GM19238 (cell line): ENCODE data around the gene ASPDH.

ENCODE experiments used
- DNase-seq: peaks from one replicate; pipeline ENCODE4 v3.0.0; 2011; ENCODE audit warnings: low spot score; ENCODE audit not compliant: insufficient read length

The ASPDH gene

DNA sequence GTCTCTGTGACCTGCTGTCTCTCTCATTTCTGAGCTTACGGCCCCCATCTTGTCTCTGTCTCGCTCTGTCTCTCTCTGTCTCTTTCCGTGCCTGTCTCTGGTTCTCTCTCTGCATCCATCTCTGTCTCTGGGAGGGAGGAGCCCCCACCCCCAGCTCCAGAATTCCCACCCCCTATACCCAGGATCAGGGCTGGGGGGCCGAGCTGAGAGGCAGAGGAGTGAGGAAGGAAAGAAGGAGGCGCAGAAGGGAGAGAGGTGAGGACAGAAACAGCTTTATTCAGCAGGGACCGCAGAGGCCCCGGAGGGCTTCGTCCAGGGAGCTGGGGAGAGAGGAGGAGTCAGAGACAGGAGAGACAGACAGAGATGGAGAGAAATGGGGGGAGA is 16.7 kb downstream of the ASPDH start:
- DNase-seq: no peak

- DNase-seq: no peak
Observed at GRCh38 chr19:50496189-50497021, 17.3 kb downstream of the ASPDH start.

DNA sequence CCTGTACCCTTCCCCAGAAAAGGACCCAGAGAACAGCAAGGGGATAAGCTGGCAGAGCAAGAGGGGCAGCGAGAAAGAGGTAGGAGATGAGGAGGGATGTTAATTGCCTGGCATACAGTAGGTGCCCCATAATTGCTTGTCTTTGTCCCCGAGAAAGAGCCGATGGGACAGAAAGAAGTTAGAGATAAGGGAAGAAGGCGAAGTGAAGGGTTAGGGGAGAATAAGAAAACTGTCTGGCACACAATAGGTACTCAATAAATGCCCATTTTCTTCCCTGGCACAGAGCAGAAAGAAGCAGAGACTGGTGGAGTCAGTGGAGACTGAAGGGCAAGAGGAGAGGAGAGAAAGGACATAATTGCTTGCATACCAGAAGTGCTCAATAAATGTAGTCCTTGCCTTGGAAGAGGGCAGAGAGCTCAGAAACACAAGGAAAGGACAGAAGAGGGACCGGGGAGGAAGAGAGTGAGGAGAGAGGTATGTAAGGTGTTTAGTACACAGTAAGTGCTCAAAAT is 18.6 kb downstream of the ASPDH start:
- DNase-seq: no peak

GRCh38 chr19:50494186-50495019 is 19.3 kb downstream of the ASPDH start:
- DNase-seq: no peak

GRCh38 chr19:50493171-50493570 is 20.5 kb downstream of the ASPDH start:
- DNase-seq: no peak

DNA sequence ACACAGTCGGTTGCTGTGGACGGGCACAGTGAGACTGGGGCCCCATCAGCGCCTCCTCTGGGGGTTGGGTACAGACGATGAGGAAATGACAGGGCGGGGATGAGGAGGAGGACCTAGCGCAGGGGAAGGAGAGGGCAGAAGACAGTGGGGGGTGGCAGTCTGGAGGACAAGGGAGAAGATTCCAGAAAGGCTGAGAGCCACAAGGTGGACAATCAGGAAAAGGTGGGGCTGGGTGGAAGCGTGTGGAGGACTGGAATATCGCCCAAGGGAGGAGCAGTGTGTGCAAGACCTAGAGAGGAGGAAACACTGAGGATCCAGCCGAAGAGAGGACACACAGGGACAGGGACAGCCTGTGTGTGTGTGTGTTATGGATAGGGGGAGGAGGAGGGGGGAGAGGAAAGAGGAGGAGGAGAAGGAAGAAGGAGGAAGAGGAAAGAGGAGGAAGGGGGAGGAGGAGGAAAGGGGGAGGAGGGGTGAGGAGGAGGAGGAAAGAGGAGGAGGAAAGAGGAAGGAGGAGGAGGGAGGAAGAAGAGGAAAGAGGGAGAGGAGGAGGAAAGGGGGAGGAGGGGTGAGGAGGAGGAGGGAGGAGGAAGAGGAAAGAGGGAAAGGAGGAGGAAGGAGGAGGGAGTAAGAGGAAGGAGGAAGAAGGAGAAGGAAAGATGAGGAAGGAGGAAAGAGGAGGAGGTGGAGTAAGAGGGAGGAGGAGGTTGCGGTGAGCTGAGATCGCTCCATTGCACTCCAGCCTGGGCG is 21.2 kb downstream of the ASPDH start:
- no peak for DNase-seq

- DNase-seq: no peak
Observed at GRCh38 chr19:50490991-50491472, 22.7 kb downstream of the ASPDH start.

GRCh38 chr19:50490411-50490811 is 23.3 kb downstream of the ASPDH start:
- DNase-seq: no peak

GRCh38 chr19:50489461-50490011 is 24.2 kb downstream of the ASPDH start:
- no peak for DNase-seq

DNA sequence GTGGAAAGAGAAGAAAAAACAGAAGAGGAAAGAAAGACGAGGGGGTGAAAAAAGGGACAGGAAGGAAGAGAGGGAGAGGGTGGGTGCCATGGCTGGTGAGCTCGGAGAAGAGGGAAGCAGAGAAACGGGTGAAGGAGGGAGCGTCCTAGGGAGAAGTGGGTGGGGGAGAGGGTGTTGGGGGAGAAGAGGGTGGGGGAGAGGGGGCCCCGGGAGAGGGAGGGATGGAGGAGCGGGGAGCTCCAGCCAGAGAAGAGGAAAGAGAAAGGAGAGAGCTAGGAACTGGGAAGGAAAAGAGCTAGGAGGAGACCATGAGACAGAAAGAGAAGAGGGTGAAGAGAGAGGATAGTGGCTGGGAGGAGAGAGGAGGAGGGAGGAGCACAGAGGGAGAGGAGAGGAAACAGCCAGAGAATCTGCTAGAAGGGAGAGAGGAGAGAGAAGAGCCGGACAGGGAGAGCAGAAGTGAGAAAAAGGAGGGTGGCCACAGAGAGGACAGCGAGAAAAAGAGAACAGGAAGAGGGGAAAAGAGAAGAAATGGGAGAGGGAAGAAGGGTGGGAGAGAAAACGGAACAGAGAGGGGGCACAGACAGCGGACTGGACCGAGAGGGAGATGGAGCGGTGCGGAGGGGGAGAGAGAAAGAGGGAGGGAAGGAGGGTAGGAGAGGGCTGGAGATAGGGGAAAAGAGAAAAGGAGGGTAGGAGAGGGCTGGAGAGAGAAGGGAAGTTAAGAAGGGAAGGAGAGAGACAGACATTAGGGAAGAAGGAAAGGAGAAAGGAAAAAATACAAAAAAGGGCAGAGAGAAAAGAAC is 25.1 kb downstream of the ASPDH start:
- no peak for DNase-seq

- no peak for DNase-seq
Observed at GRCh38 chr19:50486823-50487515, 26.7 kb downstream of the ASPDH start.

- no peak for DNase-seq
Observed at GRCh38 chr19:50485284-50485955, 28.3 kb downstream of the ASPDH start.

- DNase-seq: no peak
Observed at GRCh38 chr19:50482916-50483315, 30.8 kb downstream of the ASPDH start.

- DNase-seq: no peak
Observed at GRCh38 chr19:50482271-50482855, 31.4 kb downstream of the ASPDH start.

- no peak for DNase-seq
Observed at GRCh38 chr19:50481351-50482149, 32.2 kb downstream of the ASPDH start.

DNA sequence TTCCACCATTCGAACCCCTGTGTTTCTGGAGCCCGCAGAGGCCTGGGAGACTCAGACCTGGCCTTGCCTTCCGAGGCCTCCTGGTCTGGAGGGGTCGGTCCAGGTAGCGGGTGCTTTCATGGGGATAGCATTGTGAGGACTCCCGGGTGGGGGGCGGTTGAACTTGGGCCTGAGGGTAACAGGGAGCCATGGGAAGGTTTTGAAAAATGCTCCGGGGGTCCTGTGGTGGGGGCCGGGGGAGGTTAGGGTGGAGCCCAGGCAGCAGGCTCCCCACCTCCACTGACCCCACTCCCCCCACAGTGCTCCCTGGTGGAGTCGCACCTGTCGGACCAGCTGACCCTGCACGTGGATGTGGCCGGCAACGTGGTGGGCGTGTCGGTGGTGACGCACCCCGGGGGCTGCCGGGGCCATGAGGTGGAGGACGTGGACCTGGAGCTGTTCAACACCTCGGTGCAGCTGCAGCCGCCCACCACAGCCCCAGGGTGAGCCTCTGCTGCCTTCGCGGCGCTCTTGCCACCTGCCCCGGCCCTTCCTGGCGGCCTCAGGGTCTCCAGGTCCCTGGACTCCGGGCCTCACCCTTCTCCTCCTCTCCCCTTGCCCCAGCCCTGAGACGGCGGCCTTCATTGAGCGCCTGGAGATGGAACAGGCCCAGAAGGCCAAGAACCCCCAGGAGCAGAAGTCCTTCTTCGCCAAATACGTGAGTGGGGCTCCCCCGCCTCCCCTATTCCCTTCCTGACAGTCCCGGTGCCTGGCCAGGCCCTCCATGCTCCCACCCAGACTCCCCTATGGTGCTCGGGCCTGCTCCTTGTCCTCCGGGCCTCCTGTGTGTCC is 33.2 kb downstream of the ASPDH start:
- DNase-seq: no peak

DNA sequence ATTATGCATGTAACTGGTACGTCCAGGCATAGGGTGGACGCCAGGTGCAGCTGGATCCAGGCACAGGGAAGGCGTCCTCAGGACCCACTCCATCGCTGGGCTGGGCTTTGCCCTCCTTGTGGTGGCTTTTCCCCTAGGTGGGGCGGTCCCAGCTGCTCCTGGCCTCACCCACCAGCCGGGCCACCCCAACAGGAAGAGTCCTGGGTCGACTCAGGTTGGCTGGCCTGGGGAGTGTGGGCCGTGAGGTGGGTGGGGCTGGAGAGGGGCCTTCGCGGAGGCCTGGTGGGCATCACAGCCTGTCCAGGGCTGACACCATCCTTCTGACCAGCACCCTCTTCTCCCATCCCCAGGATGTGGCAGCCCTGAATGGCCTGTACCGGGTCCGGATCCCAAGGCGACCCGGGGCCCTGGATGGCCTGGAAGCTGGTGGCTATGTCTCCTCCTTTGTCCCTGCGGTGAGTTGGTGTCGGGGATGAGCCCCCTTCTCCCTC is 33.9 kb downstream of the ASPDH start:
- no peak for DNase-seq
